A673 (cell line): ENCODE data around the gene SLC25A36. TPM values are rescaled to one million over a fixed set of nuclear protein-coding genes. Genes with fewer than 3 reads are reported as not detected.
A peak's percentile ranks its signal among the peaks of the same experiment; 100 is the strongest.
"Not testable (repeated sequence)": the region's sequence is repeated elsewhere in the genome, so short reads cannot be mapped to it uniquely, and the experiment has no call there.

Experiments
- BruUV-seq: library from RNA; stranded (reverse); fragments of 400-500 nt; replicated peaks from 2 replicates; lab custom pipeline; 2021; lab: Mats Ljungman, UMichigan
- CTCF ChIA-PET: fragments of 300-600 bp; sonication (Branson Sonifier 250); formaldehyde crosslinking; loops from one replicate; lab custom pipeline; 2022; ENCODE audit warnings: antibody characterized with exemption; lab: Charles Lee
- POLR2A ChIA-PET: fragments of 300-600 bp; sonication (Branson Sonifier 250); formaldehyde crosslinking; loops from one replicate; lab custom pipeline; 2022; ENCODE audit warnings: antibody characterized with exemption; ENCODE audit not compliant: low non-redundant PET; lab: Charles Lee
- DNase-seq: peaks from one replicate; pipeline ENCODE4 v3.0.0-alpha.2; 2015; ENCODE audit warnings: low spot score
- H3K27ac ChIP-seq: fragments of 200-600 bp; sonication (generic); 2 replicates; pipeline ENCODE4 v1.5.1; 2016; ENCODE audit warnings: mixed run types, low read depth, mild to moderate bottlenecking, mixed read lengths, antibody characterized with exemption, low read length; ENCODE audit not compliant: poor library complexity, severe bottlenecking
- H3K27me3 ChIP-seq: fragments of 200-600 bp; sonication (generic); replicated peaks from 2 replicates; pipeline ENCODE4 v1.6.1; 2017; ENCODE audit warnings: mixed run types, low read depth, mild to moderate bottlenecking, mixed read lengths, antibody characterized with exemption, low read length; ENCODE audit not compliant: insufficient read depth, poor library complexity
- H3K36me3 ChIP-seq: fragments of 200-600 bp; sonication (generic); 2 replicates; pipeline ENCODE4 v1.6.1; 2016; ENCODE audit warnings: mixed run types, mild to moderate bottlenecking, mixed read lengths, antibody characterized with exemption, low read length; ENCODE audit not compliant: insufficient read depth, poor library complexity, severe bottlenecking
- H3K4me1 ChIP-seq: fragments of 200-600 bp; sonication (generic); 2 replicates; pipeline ENCODE4 v1.6.1; 2017; ENCODE audit warnings: mixed run types, mild to moderate bottlenecking, mixed read lengths, antibody characterized with exemption, low read length; ENCODE audit not compliant: insufficient read depth, poor library complexity, severe bottlenecking
- H3K4me3 ChIP-seq: fragments of 200-600 bp; sonication (generic); 2 replicates; pipeline ENCODE4 v1.5.1; 2016; ENCODE audit warnings: low read depth, mixed run types, mild to moderate bottlenecking, mixed read lengths, low read length; ENCODE audit not compliant: poor library complexity, severe bottlenecking
- H3K9me3 ChIP-seq: fragments of 200-600 bp; sonication (generic); 2 replicates; pipeline ENCODE4 v1.6.1; 2016; ENCODE audit warnings: mixed run types, low read depth, mild to moderate bottlenecking, mixed read lengths, antibody characterized with exemption, low read length; ENCODE audit not compliant: poor library complexity, severe bottlenecking
- EZH2 ChIP-seq: fragments of 200-600 bp; sonication (generic); IDR thresholded peaks from 2 replicates; pipeline ENCODE4 v1.6.1; 2017; ENCODE audit warnings: borderline replicate concordance, low read depth, mild to moderate bottlenecking, mixed read lengths, antibody characterized with exemption, low read length; ENCODE audit not compliant: poor library complexity, severe bottlenecking
- intact Hi-C: fragments of 100-400 bp; cut with micrococcal nuclease; formaldehyde crosslinking; loops from one replicate; pipeline ENCODE4 v1.10.0; 2022; ENCODE audit not compliant: unreplicated experiment
- total RNA-seq: library from RNA; stranded (reverse); gene quantifications from 2 replicates; pipeline ENCODE4 v1.2.3, GENCODE V29; 2021
- TF ChIP-seq, protein P1 (sequence below): fragments of 300-800, 200-600 bp; sonication (generic); conservative IDR thresholded peaks from 2 replicates; pipeline ENCODE4 v1.5.1; 2017; ENCODE audit warnings: low read depth, mild to moderate bottlenecking, antibody characterized with exemption, low read length, moderate library complexity, mixed read lengths

SLC25A36 gene
- total RNA-seq, 1 experiment from 2014 or later: 43.5 TPM

DNA sequence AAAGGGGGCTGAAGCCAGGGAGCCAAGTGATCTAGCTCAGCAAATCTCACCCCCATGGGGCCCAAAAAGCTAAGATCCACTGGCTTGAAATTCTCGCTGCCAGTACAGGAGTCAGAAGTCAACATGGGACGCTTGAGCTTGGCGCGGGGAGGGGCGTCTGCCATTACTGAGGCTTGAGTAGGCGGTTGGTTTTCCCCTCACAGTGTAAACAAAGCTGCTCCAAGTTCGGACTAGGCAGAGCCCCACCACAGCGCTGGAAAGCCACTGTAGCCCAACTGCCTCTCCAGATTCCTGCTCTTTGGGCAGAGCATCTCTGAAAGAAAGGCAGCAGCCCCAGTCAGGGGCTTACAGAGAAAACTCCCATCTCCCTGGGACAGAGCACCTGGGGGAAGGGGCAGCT is 8.1 kb upstream of the SLC25A36 start:
- Histone ChIP-seq H3K9me3 (no peaks in the 10 kb centered on the region), H3K4me3 (no peak overlapping the region), H3K36me3 (no peaks in the 10 kb centered on the region), H3K27me3 (peaks cover 15% of the 10 kb centered on the region), H3K27ac (no peak overlapping the region), H3K4me1 (no peaks in the 10 kb centered on the region)
- no TSS peak for BruUV-seq
- TF ChIP-seq, protein P1, sequence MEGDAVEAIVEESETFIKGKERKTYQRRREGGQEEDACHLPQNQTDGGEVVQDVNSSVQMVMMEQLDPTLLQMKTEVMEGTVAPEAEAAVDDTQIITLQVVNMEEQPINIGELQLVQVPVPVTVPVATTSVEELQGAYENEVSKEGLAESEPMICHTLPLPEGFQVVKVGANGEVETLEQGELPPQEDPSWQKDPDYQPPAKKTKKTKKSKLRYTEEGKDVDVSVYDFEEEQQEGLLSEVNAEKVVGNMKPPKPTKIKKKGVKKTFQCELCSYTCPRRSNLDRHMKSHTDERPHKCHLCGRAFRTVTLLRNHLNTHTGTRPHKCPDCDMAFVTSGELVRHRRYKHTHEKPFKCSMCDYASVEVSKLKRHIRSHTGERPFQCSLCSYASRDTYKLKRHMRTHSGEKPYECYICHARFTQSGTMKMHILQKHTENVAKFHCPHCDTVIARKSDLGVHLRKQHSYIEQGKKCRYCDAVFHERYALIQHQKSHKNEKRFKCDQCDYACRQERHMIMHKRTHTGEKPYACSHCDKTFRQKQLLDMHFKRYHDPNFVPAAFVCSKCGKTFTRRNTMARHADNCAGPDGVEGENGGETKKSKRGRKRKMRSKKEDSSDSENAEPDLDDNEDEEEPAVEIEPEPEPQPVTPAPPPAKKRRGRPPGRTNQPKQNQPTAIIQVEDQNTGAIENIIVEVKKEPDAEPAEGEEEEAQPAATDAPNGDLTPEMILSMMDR: no peak
- no peak for TF ChIP-seq EZH2
- ChIA-PET POLR2A (no interaction called here), CTCF (no interaction called here)
- intact Hi-C loops: no loop called here
- no peak for DNase-seq

DNA sequence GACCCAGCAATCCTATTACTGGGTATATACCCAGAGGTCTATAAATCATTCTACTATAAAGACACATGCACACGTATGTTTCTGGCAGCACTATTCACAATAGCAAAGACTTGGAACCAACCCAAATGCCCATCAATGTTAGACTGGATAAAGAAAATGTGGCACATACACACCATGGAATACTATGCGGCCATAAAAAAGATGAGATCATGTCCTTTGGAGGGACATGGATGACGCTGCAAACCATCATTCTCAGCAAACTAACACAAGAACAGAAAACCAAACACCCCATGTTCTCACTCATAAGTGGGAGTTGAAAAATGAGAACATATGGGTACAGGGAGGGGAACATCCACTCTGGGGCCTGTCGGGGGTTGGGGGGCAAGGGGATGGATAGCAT is 2.3 kb upstream of the SLC25A36 start:
- POLR2A ChIA-PET: not testable (repeated sequence)

DNA sequence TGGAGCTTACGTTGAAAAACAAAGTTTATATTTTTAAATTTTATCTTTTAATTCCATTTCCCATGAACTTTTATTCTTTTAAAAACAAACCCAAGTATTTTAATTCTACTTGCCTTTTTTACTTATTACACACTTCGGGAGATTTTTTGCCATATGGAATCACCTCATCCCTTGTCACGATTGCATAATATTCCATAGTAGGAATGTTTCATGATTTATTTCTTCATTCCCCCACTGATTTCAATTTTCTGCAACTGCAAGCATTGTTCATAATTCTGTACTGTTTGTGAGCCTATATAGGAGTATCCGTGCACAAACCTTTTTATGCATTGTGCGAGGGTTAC is 574 bp upstream of the SLC25A36 start:
- no peaks in the 10 kb centered on the region for H3K36me3 ChIP-seq
- no peak for DNase-seq
- ChIA-PET POLR2A (no interaction called here), CTCF (no interaction called here)
- H3K4me3 ChIP-seq: peak overlapping the region; percentile 87
- H3K27ac ChIP-seq: peak overlapping the region; percentile 83
- peaks cover 6% of the 10 kb centered on the region for H3K4me1 ChIP-seq
- BruUV-seq: no TSS peak
- TF ChIP-seq, protein P1: no peak
- no peak for TF ChIP-seq EZH2
- intact Hi-C loops: no loop called here
- no peaks in the 10 kb centered on the region for H3K27me3 ChIP-seq
- no peaks in the 10 kb centered on the region for H3K9me3 ChIP-seq

More for the DNA sequence above, 2.3 kb upstream of the SLC25A36 start:
- H3K27me3 ChIP-seq, H3K4me1 ChIP-seq, BruUV-seq, CTCF ChIA-PET, intact Hi-C loops, H3K4me3 ChIP-seq, H3K27ac ChIP-seq, H3K36me3 ChIP-seq, DNase-seq, H3K9me3 ChIP-seq: not testable (repeated sequence)
